GM23338 (cell line): ENCODE data around the gene PCBP3. TPM values are rescaled to one million over a fixed set of nuclear protein-coding genes. Genes with fewer than 3 reads are reported as not detected.

Source experiments
- ATAC-seq: fragments of 200-7000 bp; cut with Tn5 transposase; 3 replicates; pipeline ENCODE4 v1.9.1; 2020
- DNase-seq: peaks from one replicate; pipeline ENCODE4 v3.0.0-alpha.2; 2015; ENCODE audit warnings: low spot score
- H2AFZ ChIP-seq: fragments of 200-600 bp; sonication (generic); 2 replicates; pipeline ENCODE4 v1.8.0; 2016; ENCODE audit warnings: antibody characterized with exemption, mild to moderate bottlenecking, moderate library complexity
- H3F3A ChIP-seq: fragments of 200-600 bp; sonication (generic); replicated peaks from 2 replicates; pipeline ENCODE4 v1.8.0; 2017; ENCODE audit warnings: antibody characterized with exemption, mixed run types, low read depth
- H3K27ac ChIP-seq: fragments of 200-600 bp; sonication (generic); 2 replicates; pipeline ENCODE4 v1.6.1; 2016; ENCODE audit warnings: low read depth
- H3K27me3 ChIP-seq: fragments of 200-600 bp; sonication (generic); 2 replicates; pipeline ENCODE4 v1.8.0; 2016; ENCODE audit warnings: mild to moderate bottlenecking, mixed run types, moderate library complexity; ENCODE audit not compliant: insufficient read depth
- H3K36me3 ChIP-seq: fragments of 200-600 bp; sonication (generic); 2 replicates; pipeline ENCODE4 v1.8.0; 2016; ENCODE audit warnings: mild to moderate bottlenecking; ENCODE audit not compliant: insufficient read depth
- H3K4me1 ChIP-seq: fragments of 200-600 bp; sonication (generic); 2 replicates; pipeline ENCODE4 v1.8.0; 2016; ENCODE audit warnings: mild to moderate bottlenecking, moderate library complexity; ENCODE audit not compliant: insufficient read depth
- H3K4me2 ChIP-seq: fragments of 200-600 bp; sonication (generic); 2 replicates; pipeline ENCODE4 v1.7.1; 2017; ENCODE audit warnings: mixed run types
- H3K4me3 ChIP-seq: fragments of 200-600 bp; sonication (generic); 2 replicates; pipeline ENCODE4 v1.6.1; 2016; ENCODE audit warnings: mixed run types
- H3K79me2 ChIP-seq: fragments of 200-600 bp; sonication (generic); replicated peaks from 2 replicates; pipeline ENCODE4 v1.8.0; 2017; ENCODE audit warnings: mild to moderate bottlenecking; ENCODE audit not compliant: insufficient read depth
- H3K9me2 ChIP-seq: fragments of 200-600 bp; sonication (generic); 2 replicates; pipeline ENCODE4 v1.8.0; 2017; ENCODE audit not compliant: insufficient read depth
- H4K20me1 ChIP-seq: fragments of 200-600 bp; sonication (generic); replicated peaks from 2 replicates; pipeline ENCODE4 v1.8.0; 2017; ENCODE audit warnings: mild to moderate bottlenecking; ENCODE audit not compliant: insufficient read depth
- H3K27ac Mint-ChIP-seq: 2 replicates; pipeline ENCODE4 v1.8.0; 2020; ENCODE audit warnings: inconsistent platforms, mild to moderate bottlenecking, moderate library complexity, mixed read lengths
- H3K27me3 Mint-ChIP-seq: 3 replicates; pipeline ENCODE4 v1.8.0; 2022; ENCODE audit warnings: low read depth, mild to moderate bottlenecking, moderate library complexity, mixed read lengths, inconsistent platforms; ENCODE audit not compliant: insufficient read depth, poor library complexity
- H3K36me3 Mint-ChIP-seq: 3 replicates; pipeline ENCODE4 v1.8.0; 2021; ENCODE audit warnings: low read depth, mild to moderate bottlenecking, inconsistent platforms, moderate library complexity, mixed read lengths
- H3K4me1 Mint-ChIP-seq: 3 replicates; pipeline ENCODE4 v1.8.0; 2020; ENCODE audit warnings: mild to moderate bottlenecking, inconsistent platforms, mixed read lengths
- H3K4me3 Mint-ChIP-seq: 3 replicates; pipeline ENCODE4 v1.8.0; 2021; ENCODE audit warnings: moderate library complexity, mild to moderate bottlenecking, inconsistent platforms, mixed read lengths
- H3K9me3 Mint-ChIP-seq: 3 replicates; pipeline ENCODE4 v1.8.0; 2020; ENCODE audit warnings: moderate library complexity, mild to moderate bottlenecking, inconsistent platforms, mixed read lengths
- CREB1 ChIP-seq: fragments of 250-450 bp; sonication (Bioruptor Pico); IDR thresholded peaks from 2 replicates; pipeline ENCODE4 v1.5.0; 2020; ENCODE audit warnings: low read depth, mild to moderate bottlenecking, moderate library complexity
- CTCF ChIP-seq, 2 experiments: fragments of 200-600 bp in 1 of 2; sonication (generic) in 1 of 2; conservative IDR thresholded peaks; 2 replicates each; pipeline versions ENCODE4 v1.5.1 to v1.6.1; 2016 to 2017; ENCODE audit warnings: antibody characterized with exemption in 2 of 2, low read depth in 2 of 2, mild to moderate bottlenecking in 2 of 2, moderate library complexity in 1 of 2
- JUNB ChIP-seq: IDR thresholded peaks from one replicate; pipeline ENCODE4 v1.6.1; 2016; ENCODE audit warnings: antibody characterized with exemption; ENCODE audit not compliant: unreplicated experiment
- NANOG ChIP-seq: IDR thresholded peaks from 2 replicates; pipeline ENCODE4 v1.6.1; 2016; ENCODE audit warnings: antibody characterized with exemption, borderline replicate concordance
- POLR2AphosphoS5 ChIP-seq: IDR thresholded peaks from 2 replicates; pipeline ENCODE4 v1.6.1; 2016; ENCODE audit warnings: antibody characterized with exemption, low read depth
- REST ChIP-seq: IDR thresholded peaks from one replicate; pipeline ENCODE4 v1.6.1; 2018; ENCODE audit warnings: antibody characterized with exemption; ENCODE audit not compliant: unreplicated experiment
- STAT1 ChIP-seq: IDR thresholded peaks from one replicate; pipeline ENCODE4 v1.6.1; 2016; ENCODE audit warnings: antibody characterized with exemption; ENCODE audit not compliant: unreplicated experiment
- ZNF114 ChIP-seq: fragments of 250-450 bp; sonication (Bioruptor Pico); IDR thresholded peaks from 2 replicates; pipeline ENCODE4 v1.5.0; 2020; ENCODE audit warnings: mild to moderate bottlenecking, moderate library complexity
- ZNF462 ChIP-seq: fragments of 250-450 bp; sonication (Bioruptor Pico); IDR thresholded peaks from 2 replicates; pipeline ENCODE4 v1.5.0; 2020; ENCODE audit warnings: mild to moderate bottlenecking, moderate library complexity
- polyA plus RNA-seq: library from polyadenylated mRNA; unstranded; fragments of >200 nt; fragmentation: Nextera tagmentation; extraction: Ambion mirVana; gene quantifications from 2 replicates; pipeline ENCODE4 v1.2.1, GENCODE V29; 2016
- total RNA-seq: library from RNA; depleted of rRNA; stranded (reverse); fragments of >200 nt; shearing (Covaris generic); gene quantifications from 2 replicates; pipeline ENCODE4 v1.2.3, GENCODE V29; 2014

The PCBP3 gene
- total and polyA plus RNA-seq, 2 experiments from 2014 or later, result 7.1 to 9.1 TPM

GRCh38 chr21:45818904-45819285 lies 175.4 kb downstream of the PCBP3 start (continued):
- TF ChIP-seq ZNF462, result no peak

GRCh38 chr21:45819478-45820170 lies 176.1 kb downstream of the PCBP3 start:
- H3K36me3 Mint-ChIP-seq, result no peaks in the 10 kb centered on the region
- no peak for ATAC-seq
- H3K9me2 ChIP-seq, result no peaks in the 10 kb centered on the region
- H3K4me3 Mint-ChIP-seq, result no peak overlapping the region
- no peaks in the 10 kb centered on the region for H3K79me2 ChIP-seq
- H3K27ac ChIP-seq, result no peak overlapping the region
- peaks cover 28% of the 10 kb centered on the region for H3K4me1 Mint-ChIP-seq
- H3F3A ChIP-seq, result no peaks in the 10 kb centered on the region
- H3K27ac Mint-ChIP-seq, result no peak overlapping the region
- H3K36me3 ChIP-seq, result no peaks in the 10 kb centered on the region
- H3K4me3 ChIP-seq, result no peak overlapping the region
- DNase-seq, result no peak
- H2AFZ ChIP-seq, result no peak overlapping the region
- no peaks in the 10 kb centered on the region for H3K9me3 Mint-ChIP-seq
- peaks cover 4% of the 10 kb centered on the region for H3K4me1 ChIP-seq
- no peaks in the 10 kb centered on the region for H4K20me1 ChIP-seq
- peaks cover 4% of the 10 kb centered on the region for H3K27me3 Mint-ChIP-seq
- no peak overlapping the region for H3K4me2 ChIP-seq
- no peaks in the 10 kb centered on the region for H3K27me3 ChIP-seq
- TF ChIP-seq REST (no peak), CREB1 (no peak), ZNF114 (CRISPR knock-in tag) (no peak), POLR2AphosphoS5 (no peak), JUNB (no peak), CTCF (conservative IDR thresholded peaks at IDR 0.05; ENCODE audit: low read depth in 2 of 2) (no peak), STAT1 (no peak), NANOG (no peak)
